A673 (cell line): ENCODE measurements around the gene EPN2. TPM values are rescaled to one million over a fixed set of nuclear protein-coding genes. Genes with fewer than 3 reads are reported as not detected.

Experiments used
- BruUV-seq: library from RNA; stranded (reverse); fragments of 400-500 nt; replicated peaks from 2 replicates; lab custom pipeline; 2021; lab: Mats Ljungman, UMichigan
- CTCF ChIA-PET: fragments of 300-600 bp; sonication (Branson Sonifier 250); formaldehyde crosslinking; loops from one replicate; lab custom pipeline; 2022; ENCODE audit warnings: antibody characterized with exemption; lab: Charles Lee
- POLR2A ChIA-PET: fragments of 300-600 bp; sonication (Branson Sonifier 250); formaldehyde crosslinking; loops from one replicate; lab custom pipeline; 2022; ENCODE audit warnings: antibody characterized with exemption; ENCODE audit not compliant: low non-redundant PET; lab: Charles Lee
- DNase-seq: peaks from one replicate; pipeline ENCODE4 v3.0.0-alpha.2; 2015; ENCODE audit warnings: low spot score
- H3K27ac ChIP-seq: fragments of 200-600 bp; sonication (generic); 2 replicates; pipeline ENCODE4 v1.5.1; 2016; ENCODE audit warnings: mixed run types, low read depth, mild to moderate bottlenecking, mixed read lengths, antibody characterized with exemption, low read length; ENCODE audit not compliant: poor library complexity, severe bottlenecking
- H3K27me3 ChIP-seq: fragments of 200-600 bp; sonication (generic); replicated peaks from 2 replicates; pipeline ENCODE4 v1.6.1; 2017; ENCODE audit warnings: mixed run types, low read depth, mild to moderate bottlenecking, mixed read lengths, antibody characterized with exemption, low read length; ENCODE audit not compliant: insufficient read depth, poor library complexity
- H3K36me3 ChIP-seq: fragments of 200-600 bp; sonication (generic); 2 replicates; pipeline ENCODE4 v1.6.1; 2016; ENCODE audit warnings: mixed run types, mild to moderate bottlenecking, mixed read lengths, antibody characterized with exemption, low read length; ENCODE audit not compliant: insufficient read depth, poor library complexity, severe bottlenecking
- H3K4me1 ChIP-seq: fragments of 200-600 bp; sonication (generic); 2 replicates; pipeline ENCODE4 v1.6.1; 2017; ENCODE audit warnings: mixed run types, mild to moderate bottlenecking, mixed read lengths, antibody characterized with exemption, low read length; ENCODE audit not compliant: insufficient read depth, poor library complexity, severe bottlenecking
- H3K4me3 ChIP-seq: fragments of 200-600 bp; sonication (generic); 2 replicates; pipeline ENCODE4 v1.5.1; 2016; ENCODE audit warnings: low read depth, mixed run types, mild to moderate bottlenecking, mixed read lengths, low read length; ENCODE audit not compliant: poor library complexity, severe bottlenecking
- H3K9me3 ChIP-seq: fragments of 200-600 bp; sonication (generic); 2 replicates; pipeline ENCODE4 v1.6.1; 2016; ENCODE audit warnings: mixed run types, low read depth, mild to moderate bottlenecking, mixed read lengths, antibody characterized with exemption, low read length; ENCODE audit not compliant: poor library complexity, severe bottlenecking
- EZH2 ChIP-seq: fragments of 200-600 bp; sonication (generic); IDR thresholded peaks from 2 replicates; pipeline ENCODE4 v1.6.1; 2017; ENCODE audit warnings: borderline replicate concordance, low read depth, mild to moderate bottlenecking, mixed read lengths, antibody characterized with exemption, low read length; ENCODE audit not compliant: poor library complexity, severe bottlenecking
- intact Hi-C: fragments of 100-400 bp; cut with micrococcal nuclease; formaldehyde crosslinking; loops from one replicate; pipeline ENCODE4 v1.10.0; 2022; ENCODE audit not compliant: unreplicated experiment
- total RNA-seq: library from RNA; stranded (reverse); gene quantifications from 2 replicates; pipeline ENCODE4 v1.2.3, GENCODE V29; 2021
- TF ChIP-seq, protein P1 (sequence below): fragments of 300-800, 200-600 bp; sonication (generic); conservative IDR thresholded peaks from 2 replicates; pipeline ENCODE4 v1.5.1; 2017; ENCODE audit warnings: low read depth, mild to moderate bottlenecking, antibody characterized with exemption, low read length, moderate library complexity, mixed read lengths

EPN2 gene
- total RNA-seq, 1 experiment from 2014 or later, result 52.0 TPM

DNA sequence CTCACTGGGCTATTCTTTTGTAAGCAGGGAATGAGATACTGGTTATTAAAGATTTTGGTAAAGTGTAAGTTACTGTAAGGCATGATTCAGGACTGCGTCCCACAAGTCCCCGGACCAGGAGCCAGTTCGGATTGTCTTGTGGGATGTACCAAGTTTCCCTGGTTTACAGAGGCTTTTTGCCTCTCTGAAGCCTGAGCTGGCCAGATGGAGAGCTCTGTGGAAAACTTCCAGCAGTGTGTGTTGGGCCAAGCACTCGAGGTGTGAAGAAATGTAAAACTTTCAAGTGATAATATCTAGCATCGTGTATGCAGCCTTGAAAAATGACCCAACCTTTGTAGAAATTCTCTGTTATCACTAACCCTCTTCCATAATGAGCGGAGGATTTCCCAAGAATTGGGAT is 2.4 kb downstream of the EPN2 start:
- H3K4me1 ChIP-seq, result peaks cover 4% of the 10 kb centered on the region
- no peaks in the 10 kb centered on the region for H3K36me3 ChIP-seq
- ChIA-PET CTCF (no interaction called here), POLR2A (no interaction called here)
- no peak for DNase-seq
- BruUV-seq, result no TSS peak
- intact Hi-C loops, result no loop called here
- no peak overlapping the region for H3K27ac ChIP-seq
- TF ChIP-seq, protein P1, sequence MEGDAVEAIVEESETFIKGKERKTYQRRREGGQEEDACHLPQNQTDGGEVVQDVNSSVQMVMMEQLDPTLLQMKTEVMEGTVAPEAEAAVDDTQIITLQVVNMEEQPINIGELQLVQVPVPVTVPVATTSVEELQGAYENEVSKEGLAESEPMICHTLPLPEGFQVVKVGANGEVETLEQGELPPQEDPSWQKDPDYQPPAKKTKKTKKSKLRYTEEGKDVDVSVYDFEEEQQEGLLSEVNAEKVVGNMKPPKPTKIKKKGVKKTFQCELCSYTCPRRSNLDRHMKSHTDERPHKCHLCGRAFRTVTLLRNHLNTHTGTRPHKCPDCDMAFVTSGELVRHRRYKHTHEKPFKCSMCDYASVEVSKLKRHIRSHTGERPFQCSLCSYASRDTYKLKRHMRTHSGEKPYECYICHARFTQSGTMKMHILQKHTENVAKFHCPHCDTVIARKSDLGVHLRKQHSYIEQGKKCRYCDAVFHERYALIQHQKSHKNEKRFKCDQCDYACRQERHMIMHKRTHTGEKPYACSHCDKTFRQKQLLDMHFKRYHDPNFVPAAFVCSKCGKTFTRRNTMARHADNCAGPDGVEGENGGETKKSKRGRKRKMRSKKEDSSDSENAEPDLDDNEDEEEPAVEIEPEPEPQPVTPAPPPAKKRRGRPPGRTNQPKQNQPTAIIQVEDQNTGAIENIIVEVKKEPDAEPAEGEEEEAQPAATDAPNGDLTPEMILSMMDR, result no peak
- no peak for TF ChIP-seq EZH2
- H3K27me3 ChIP-seq, result no peaks in the 10 kb centered on the region
- no peaks in the 10 kb centered on the region for H3K9me3 ChIP-seq
- no peak overlapping the region for H3K4me3 ChIP-seq

DNA sequence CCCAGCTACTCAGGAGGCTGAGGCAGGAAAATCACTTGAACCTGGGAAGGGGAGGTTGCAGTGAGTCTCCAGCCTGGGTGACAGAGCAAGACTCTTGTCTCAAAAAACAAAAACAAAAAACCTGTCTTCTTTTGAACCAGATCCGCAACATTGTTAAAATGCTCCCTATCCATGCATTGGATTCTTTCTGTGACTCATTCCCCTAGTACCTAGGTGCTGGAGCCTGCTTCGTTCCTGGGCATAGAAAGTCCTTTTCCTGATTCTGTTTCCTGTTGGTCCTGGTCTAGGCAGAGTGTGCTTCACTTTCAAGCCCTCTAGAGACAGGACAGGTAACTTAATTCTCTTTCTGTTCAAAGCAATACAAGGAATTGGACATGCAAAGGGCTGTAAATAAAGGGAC is 5.2 kb downstream of the EPN2 start:
- Histone ChIP-seq H3K27me3 (no peaks in the 10 kb centered on the region), H3K4me1 (peaks cover 10% of the 10 kb centered on the region), H3K4me3 (no peak overlapping the region), H3K36me3 (no peaks in the 10 kb centered on the region), H3K27ac (no peak overlapping the region), H3K9me3 (no peaks in the 10 kb centered on the region)
- TF ChIP-seq, protein P1, result no peak
- TF ChIP-seq EZH2, result no peak
- ChIA-PET POLR2A (no interaction called here), CTCF (no interaction called here)
- BruUV-seq, result no TSS peak
- DNase-seq, result no peak
- intact Hi-C loops, result no loop called here

DNA sequence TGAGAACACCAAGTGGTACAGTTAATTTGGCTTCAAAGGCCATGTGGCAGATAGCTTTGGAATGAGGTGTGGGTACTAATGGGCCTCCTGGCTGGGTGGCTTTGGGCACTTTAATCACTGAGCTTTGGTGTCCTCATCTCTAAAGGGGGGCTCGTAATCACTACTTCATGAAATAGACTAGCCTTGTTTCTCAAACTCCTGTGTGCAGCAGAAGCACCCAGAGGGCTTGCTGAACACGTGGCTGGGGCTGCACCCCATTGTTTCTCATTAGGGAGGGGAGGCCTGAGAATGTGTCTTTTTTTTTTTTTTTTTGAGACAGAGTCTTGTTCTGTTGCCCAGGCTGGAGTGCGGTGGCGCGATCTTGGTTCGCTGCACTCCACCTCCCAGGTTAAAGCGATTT is 5.8 kb downstream of the EPN2 start:
- intact Hi-C loops, result no loop called here
- Histone ChIP-seq H3K36me3 (no peaks in the 10 kb centered on the region), H3K4me1 (peaks cover 16% of the 10 kb centered on the region), H3K27ac (no peak overlapping the region), H3K27me3 (no peaks in the 10 kb centered on the region), H3K9me3 (no peaks in the 10 kb centered on the region), H3K4me3 (no peak overlapping the region)
- CTCF ChIA-PET, result interaction anchor here (0.6 kb wide), 1 partner anchor 767 kb away, joined by 10 read pairs; no protein-coding TSS in a partner anchor
- POLR2A ChIA-PET, result no interaction called here
- no peak for DNase-seq
- no TSS peak for BruUV-seq
- TF ChIP-seq EZH2, result no peak
- TF ChIP-seq, protein P1, result no peak
